ENCODE measurements around the gene SPTLC1. TPM values are rescaled to one million over a fixed set of nuclear protein-coding genes. Genes with fewer than 3 reads are reported as not detected.

The SPTLC1 gene
- total and polyA plus RNA-seq, 10 of the 15 experiments (the other 5 are each of a cell fraction or from before 2014, with no cell fraction given) = 38.0 to 68.7 (median 52.8) TPM

DNA sequence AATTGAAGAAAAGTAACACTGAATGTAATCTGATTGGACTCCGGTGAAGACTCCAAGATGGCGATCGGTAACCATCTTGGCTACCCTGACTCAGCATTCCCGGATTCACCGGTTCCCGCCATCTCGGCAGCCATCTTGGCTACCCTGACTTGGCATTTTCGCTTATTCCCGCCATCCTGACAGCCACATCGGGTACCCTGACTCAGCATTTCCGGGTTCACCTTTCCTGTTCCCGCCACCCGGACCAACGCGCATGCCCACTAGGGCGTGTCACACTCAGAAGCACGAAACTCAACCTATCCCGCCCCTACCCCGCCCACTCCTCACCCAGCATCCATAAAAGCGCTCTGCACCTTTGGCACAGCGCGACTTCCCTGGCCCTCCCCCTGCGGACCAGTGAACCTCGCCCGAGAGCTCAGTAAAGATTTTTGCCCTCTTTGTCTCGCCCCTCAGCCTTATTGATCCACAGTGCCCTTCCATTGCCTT lies 17.2 kb downstream of the SPTLC1 start (continued):
- no peak for TF ChIP-seq MXI1 (IDR thresholded peaks at IDR 0.05; ENCODE audit: low read depth, low read length)
- TF ChIP-seq, protein P1, sequence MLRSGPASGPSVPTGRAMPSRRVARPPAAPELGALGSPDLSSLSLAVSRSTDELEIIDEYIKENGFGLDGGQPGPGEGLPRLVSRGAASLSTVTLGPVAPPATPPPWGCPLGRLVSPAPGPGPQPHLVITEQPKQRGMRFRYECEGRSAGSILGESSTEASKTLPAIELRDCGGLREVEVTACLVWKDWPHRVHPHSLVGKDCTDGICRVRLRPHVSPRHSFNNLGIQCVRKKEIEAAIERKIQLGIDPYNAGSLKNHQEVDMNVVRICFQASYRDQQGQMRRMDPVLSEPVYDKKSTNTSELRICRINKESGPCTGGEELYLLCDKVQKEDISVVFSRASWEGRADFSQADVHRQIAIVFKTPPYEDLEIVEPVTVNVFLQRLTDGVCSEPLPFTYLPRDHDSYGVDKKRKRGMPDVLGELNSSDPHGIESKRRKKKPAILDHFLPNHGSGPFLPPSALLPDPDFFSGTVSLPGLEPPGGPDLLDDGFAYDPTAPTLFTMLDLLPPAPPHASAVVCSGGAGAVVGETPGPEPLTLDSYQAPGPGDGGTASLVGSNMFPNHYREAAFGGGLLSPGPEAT (IDR thresholded peaks at IDR 0.05; ENCODE audit: low read depth) = peak; percentile 55; the same call in 1 of the 2 replicates
- TF ChIP-seq RB1 (IDR thresholded peaks at IDR 0.05; ENCODE audit: borderline replicate concordance) = peak; percentile 98; the same call in 1 of the 2 replicates
- peak in 1 of 2 experiments; percentile 11; a peak in 1 of 4 replicates for TF ChIP-seq BHLHE40 (IDR thresholded peaks at IDR 0.05; ENCODE audit: borderline replicate concordance in 1 of 2, low read depth in 2 of 2, low read length in 1 of 2)
- peak; percentile 16; the same call in 1 of the 2 replicates for TF ChIP-seq MTA2 (IDR thresholded peaks at IDR 0.05; ENCODE audit: low read depth)
- TF ChIP-seq E2F4 (IDR thresholded peaks at IDR 0.05; ENCODE audit: low read depth, low read length) = peak; percentile 86
- TF ChIP-seq GATAD2B (conservative IDR thresholded peaks at IDR 0.05; ENCODE audit: low read depth) = 0 out of 2 replicates have a peak, but pooled peaks have one; percentile 30
- no peak for TF ChIP-seq ATF7 (IDR thresholded peaks at IDR 0.05; ENCODE audit: low read depth)
- TF ChIP-seq TCF3 (IDR thresholded peaks at IDR 0.05; ENCODE audit: borderline replicate concordance, insufficient read depth, low read depth, low read length) = no peak
- TF ChIP-seq E2F8 (IDR thresholded peaks at IDR 0.05; ENCODE audit: low read depth, partially characterized antibody) = peak; percentile 98
- no peak for TF ChIP-seq CBFB (IDR thresholded peaks at IDR 0.05; ENCODE audit: low read depth)
- TF ChIP-seq POLR2AphosphoS5 (IDR thresholded peaks at IDR 0.05; ENCODE audit: low read length) = peak; percentile 59
- peak; percentile 43 to 56 for TF ChIP-seq IKZF2 (IDR thresholded peaks at IDR 0.05)
- no peak for TF ChIP-seq RFX5 (IDR thresholded peaks at IDR 0.05; ENCODE audit: low read depth, low read length)
- TF ChIP-seq ZNF687 (IDR thresholded peaks at IDR 0.05) = peak; percentile 59; the same call in 1 of the 2 replicates
- TF ChIP-seq BACH1 (IDR thresholded peaks at IDR 0.05; ENCODE audit: borderline replicate concordance) = peak; percentile 100
- TF ChIP-seq MYC (IDR thresholded peaks at IDR 0.05; ENCODE audit: insufficient read depth, insufficient read length, insufficient replicate concordance, low read length, severe bottlenecking) = no peak
- peak; percentile 78 for TF ChIP-seq PAX8 (IDR thresholded peaks at IDR 0.05)
- TF ChIP-seq HCFC1 (IDR thresholded peaks at IDR 0.05; ENCODE audit: low read length) = peak; percentile 25; the same call in 1 of the 2 replicates

All from GM12878 (cell line).